B cell (primary cell): Measurements from ENCODE around the gene SEMA4C. TPM values are rescaled to one million over a fixed set of nuclear protein-coding genes. Genes with fewer than 3 reads are reported as not detected.

ENCODE experiments used
- ATAC-seq: fragments of 200-7000 bp; cut with Tn5 transposase; one replicate; pipeline ENCODE4 v1.10.0; 2021; ENCODE audit warnings: low read depth, mild to moderate bottlenecking, moderate number of reproducible peaks, moderate library complexity
- CTCF ChIA-PET: fragments of 350-600 bp; sonication (Branson Sonifier 250); formaldehyde crosslinking; loops from one replicate; lab custom pipeline; 2021; ENCODE audit warnings: antibody characterized with exemption, inconsistent platforms; lab: Charles Lee
- POLR2A ChIA-PET: fragments of 350-600 bp; sonication (Branson Sonifier 250); formaldehyde crosslinking; loops from one replicate; lab custom pipeline; 2021; ENCODE audit warnings: antibody characterized with exemption; lab: Charles Lee
- DNase-seq: peaks from one replicate; pipeline ENCODE4 v3.0.0; 2013
- H2AFZ ChIP-seq: 2 replicates; pipeline ENCODE4 v1.6.1; 2012; ENCODE audit warnings: mild to moderate bottlenecking, low read depth, low read length; ENCODE audit not compliant: insufficient read depth, poor library complexity, severe bottlenecking
- H3K27ac ChIP-seq, 2 donors: 1 replicate in 1 of 2; 2 replicates in 1 of 2; pipeline ENCODE4 v1.5.1; 2012 to 2013; ENCODE audit warnings: low read length in 2 of 2, mild to moderate bottlenecking in 2 of 2, moderate library complexity in 1 of 2
- H3K27me3 ChIP-seq, 4 experiments: fragments of 200-600 bp in 1 of 4; sonication (generic) in 1 of 4; replicated peaks in 1 of 4; 1 replicate in 2 of 4; 2 replicates in 2 of 4; pipeline versions ENCODE4 v1.6.1 to v1.7.0; 2013 to 2016; ENCODE audit warnings: low read length in 3 of 4, mild to moderate bottlenecking in 2 of 4, mixed read lengths in 1 of 4, moderate library complexity in 1 of 4; ENCODE audit not compliant: insufficient read depth in 4 of 4, control insufficient read depth in 3 of 4; ENCODE audit errors: control extremely low read depth in 1 of 4
- H3K36me3 ChIP-seq, 2 experiments: replicated peaks in 1 of 2; 1 replicate in 1 of 2; 2 replicates in 1 of 2; pipeline versions ENCODE4 v1.6.1 to v1.7.1; 2013; ENCODE audit warnings: low read length in 1 of 2; ENCODE audit not compliant: insufficient read depth in 2 of 2, control insufficient read depth in 1 of 2; ENCODE audit errors: control extremely low read depth in 1 of 2, extremely low read depth in 1 of 2
- H3K4me1 ChIP-seq, 2 donors: fragments of 200-600 bp in 1 of 2; sonication (generic) in 1 of 2; 1 replicate in 1 of 2; 2 replicates in 1 of 2; pipeline versions ENCODE4 v1.5.1 to v1.6.1; 2013 to 2017; ENCODE audit warnings: low read length in 2 of 2; ENCODE audit not compliant: control insufficient read depth in 2 of 2, insufficient read depth in 2 of 2
- H3K4me2 ChIP-seq: replicated peaks from 2 replicates; pipeline ENCODE3; 2012; ENCODE audit warnings: mild to moderate bottlenecking, low read depth, low read length; ENCODE audit not compliant: poor library complexity, severe bottlenecking
- H3K4me3 ChIP-seq, 5 experiments: fragments of 200-600 bp in 1 of 5; sonication (generic) in 1 of 5; 1 replicate in 3 of 5; 2 replicates in 2 of 5; pipeline versions ENCODE4 v1.5.1 to v1.7.0; 2011 to 2016; ENCODE audit warnings: low read length in 4 of 5, mild to moderate bottlenecking in 4 of 5, low read depth in 2 of 5, control low read depth in 1 of 5, moderate library complexity in 1 of 5; ENCODE audit not compliant: insufficient read depth in 1 of 5; ENCODE audit errors: control extremely low read depth in 1 of 5, extremely low read depth in 1 of 5
- H3K79me2 ChIP-seq: fragments of 200-600 bp; sonication (generic); one replicate; pipeline ENCODE4 v1.6.0; 2016; ENCODE audit warnings: low read length; ENCODE audit not compliant: control insufficient read depth, insufficient read depth
- H3K9ac ChIP-seq: fragments of 200-600 bp; sonication (generic); 2 replicates; pipeline ENCODE4 v1.6.1; 2017; ENCODE audit warnings: mild to moderate bottlenecking, low read length, moderate library complexity
- H3K9me3 ChIP-seq, 3 donors: one replicate each; pipeline versions ENCODE4 v1.6.1 to v1.7.1; 2013; ENCODE audit warnings: low read length in 2 of 3; ENCODE audit not compliant: control insufficient read depth in 2 of 3, insufficient read depth in 1 of 3; ENCODE audit errors: control extremely low read depth in 1 of 3
- H4K20me1 ChIP-seq: 2 replicates; pipeline ENCODE4 v1.6.0; 2012; ENCODE audit warnings: mild to moderate bottlenecking, low read length; ENCODE audit not compliant: insufficient read depth, control insufficient read depth, poor library complexity, severe bottlenecking
- H3K27ac Mint-ChIP-seq: one replicate; pipeline ENCODE4 v1.8.0; 2021; ENCODE audit warnings: mixed read lengths
- H3K27me3 Mint-ChIP-seq: one replicate; pipeline ENCODE4 v1.8.0; 2021; ENCODE audit warnings: mixed read lengths
- H3K4me1 Mint-ChIP-seq: one replicate; pipeline ENCODE4 v1.8.0; 2021; ENCODE audit warnings: mixed read lengths
- H3K4me3 Mint-ChIP-seq: one replicate; pipeline ENCODE4 v1.8.0; 2021; ENCODE audit warnings: mixed read lengths
- H3K9me3 Mint-ChIP-seq: one replicate; pipeline ENCODE4 v1.8.0; 2022; ENCODE audit warnings: mixed read lengths; ENCODE audit not compliant: insufficient read depth
- EZH2 ChIP-seq: IDR thresholded peaks from 2 replicates; pipeline ENCODE4 v1.6.1; 2012; ENCODE audit warnings: borderline replicate concordance, low read depth, mild to moderate bottlenecking, moderate library complexity, low read length; ENCODE audit not compliant: insufficient read depth, poor library complexity, severe bottlenecking
- whole genome bisulfite sequencing: methylation state at CpG from one replicate; pipeline ENCODE4 v1.1.5; 2013; ENCODE audit warnings: missing lambda C conversion rate; ENCODE audit not compliant: insufficient coverage; 5-methylcytosine and 5-hydroxymethylcytosine counted together
- intact Hi-C: fragments of 100-400 bp; cut with micrococcal nuclease; formaldehyde crosslinking; loops from one replicate; pipeline ENCODE4 v1.10.0; 2022
- polyA plus RNA-seq: library from polyadenylated mRNA; depleted of rRNA; stranded (reverse); fragments of >200 nt; gene quantifications from 2 replicates; pipeline ENCODE4 v1.2.3, GENCODE V29; 2012
- total RNA-seq, 2 donors: library from RNA; stranded (reverse); fragments of 120-200 nt in 1 of 2; gene quantifications; 1 replicate in 1 of 2; 2 replicates in 1 of 2; pipeline versions ENCODE4 v1.2.3 to v1.2.4, GENCODE V29; 2013 to 2022
- TF ChIP-seq, protein P1 (sequence below): fragments of 200-600 bp; IDR thresholded peaks from one replicate; pipeline ENCODE4 v1.8.0; 2022; ENCODE audit warnings: antibody characterized with exemption, mild to moderate bottlenecking

The SEMA4C gene
- total and polyA plus RNA-seq, 2 donors (not counting 1 experiment from before 2014, with no cell fraction given) = 0.28 to 0.94 TPM

DNA sequence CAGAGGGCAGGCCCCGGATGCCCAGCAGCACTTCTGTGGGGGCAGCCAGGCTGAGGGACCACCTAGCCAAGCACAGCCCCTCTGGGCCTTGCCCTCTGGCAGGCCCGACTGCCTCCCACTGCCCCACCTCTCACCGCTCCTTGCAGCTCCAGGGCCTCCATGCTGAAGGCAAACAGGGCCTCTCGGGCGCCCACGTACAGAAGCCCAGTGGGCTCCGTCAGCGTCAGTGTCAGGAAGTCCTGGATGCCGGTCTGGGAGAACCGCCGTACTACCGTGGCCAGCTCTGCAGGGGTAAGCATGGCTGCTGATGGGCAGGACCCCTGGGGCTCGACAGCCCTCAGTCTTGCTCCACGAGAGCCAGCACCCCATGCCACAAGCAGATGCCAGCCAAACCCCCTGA lies 3.7 kb downstream of the SEMA4C start:
- H3K79me2 ChIP-seq = no peaks in the 10 kb centered on the region
- no peak overlapping the region for H3K4me2 ChIP-seq
- H4K20me1 ChIP-seq = no peaks in the 10 kb centered on the region
- peaks cover 25% of the 10 kb centered on the region for H3K4me1 Mint-ChIP-seq
- H3K27ac ChIP-seq = no peak overlapping the region
- WGBS = 93% methylated on average over 12 of the region's 14 CpGs
- intact Hi-C loops = no loop called here
- no peak overlapping the region for H3K27ac Mint-ChIP-seq
- H3K27me3 ChIP-seq = peaks cover 0 to 39% (median 13%) of the 10 kb centered on the region in 4 experiments
- H3K9me3 ChIP-seq = peaks cover 0 to 14% (median 0%) of the 10 kb centered on the region in 3 donors
- TF ChIP-seq EZH2 = no peak
- TF ChIP-seq, protein P1, sequence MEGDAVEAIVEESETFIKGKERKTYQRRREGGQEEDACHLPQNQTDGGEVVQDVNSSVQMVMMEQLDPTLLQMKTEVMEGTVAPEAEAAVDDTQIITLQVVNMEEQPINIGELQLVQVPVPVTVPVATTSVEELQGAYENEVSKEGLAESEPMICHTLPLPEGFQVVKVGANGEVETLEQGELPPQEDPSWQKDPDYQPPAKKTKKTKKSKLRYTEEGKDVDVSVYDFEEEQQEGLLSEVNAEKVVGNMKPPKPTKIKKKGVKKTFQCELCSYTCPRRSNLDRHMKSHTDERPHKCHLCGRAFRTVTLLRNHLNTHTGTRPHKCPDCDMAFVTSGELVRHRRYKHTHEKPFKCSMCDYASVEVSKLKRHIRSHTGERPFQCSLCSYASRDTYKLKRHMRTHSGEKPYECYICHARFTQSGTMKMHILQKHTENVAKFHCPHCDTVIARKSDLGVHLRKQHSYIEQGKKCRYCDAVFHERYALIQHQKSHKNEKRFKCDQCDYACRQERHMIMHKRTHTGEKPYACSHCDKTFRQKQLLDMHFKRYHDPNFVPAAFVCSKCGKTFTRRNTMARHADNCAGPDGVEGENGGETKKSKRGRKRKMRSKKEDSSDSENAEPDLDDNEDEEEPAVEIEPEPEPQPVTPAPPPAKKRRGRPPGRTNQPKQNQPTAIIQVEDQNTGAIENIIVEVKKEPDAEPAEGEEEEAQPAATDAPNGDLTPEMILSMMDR = no peak
- H2AFZ ChIP-seq = no peak overlapping the region
- H3K9me3 Mint-ChIP-seq = no peaks in the 10 kb centered on the region
- DNase-seq = no peak
- H3K4me3 ChIP-seq = no peak overlapping the region
- no peak for ATAC-seq
- H3K36me3 ChIP-seq = no peaks in the 10 kb centered on the region
- CTCF ChIA-PET = no interaction called here
- H3K4me3 Mint-ChIP-seq = no peak overlapping the region
- H3K4me1 ChIP-seq = peaks cover 27 to 33% of the 10 kb centered on the region in 2 donors
- no peak overlapping the region for H3K9ac ChIP-seq
- H3K27me3 Mint-ChIP-seq = peaks cover 28% of the 10 kb centered on the region
- POLR2A ChIA-PET = no interaction called here

DNA sequence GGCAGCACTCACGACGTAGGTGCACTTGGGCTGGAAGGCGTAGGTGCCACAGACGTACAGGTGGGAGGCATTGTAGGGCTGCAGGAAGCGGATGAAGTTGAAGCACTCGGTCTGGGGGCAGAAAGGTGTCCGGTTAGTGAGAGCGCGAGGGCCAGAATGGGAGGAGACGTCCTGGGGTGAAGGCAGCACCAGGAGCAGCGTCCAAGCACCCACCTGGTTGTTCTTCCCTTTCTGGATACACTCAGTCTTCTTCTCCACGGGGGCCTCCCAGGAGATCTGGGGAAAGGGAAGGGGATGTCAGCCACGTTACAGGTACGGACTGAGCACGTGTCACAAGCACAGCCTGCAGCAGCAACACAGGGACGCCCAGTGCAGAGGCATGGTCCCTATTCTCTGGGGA lies 4.2 kb downstream of the SEMA4C start:
- DNase-seq (no peak), ATAC-seq (no peak)
- peaks cover 24 to 30% of the 10 kb centered on the region in 2 donors for H3K4me1 ChIP-seq
- peaks cover 0 to 34% (median 12%) of the 10 kb centered on the region in 4 experiments for H3K27me3 ChIP-seq
- H3K27ac ChIP-seq = no peak overlapping the region
- H3K9me3 Mint-ChIP-seq = no peaks in the 10 kb centered on the region
- no peak overlapping the region for H3K4me2 ChIP-seq
- no peaks in the 10 kb centered on the region for H4K20me1 ChIP-seq
- H3K4me3 Mint-ChIP-seq = no peak overlapping the region
- no peak overlapping the region for H3K9ac ChIP-seq
- CTCF ChIA-PET = no interaction called here
- H3K27ac Mint-ChIP-seq = no peak overlapping the region
- peaks cover 24% of the 10 kb centered on the region for H3K27me3 Mint-ChIP-seq
- H3K9me3 ChIP-seq = peaks cover 0 to 14% (median 0%) of the 10 kb centered on the region in 3 donors
- intact Hi-C loops = no loop called here
- TF ChIP-seq EZH2 = no peak
- TF ChIP-seq, protein P1 = no peak
- no peaks in the 10 kb centered on the region for H3K79me2 ChIP-seq
- H2AFZ ChIP-seq = no peak overlapping the region
- 98% methylated on average over 7 of the region's 16 CpGs for WGBS
- POLR2A ChIA-PET = no interaction called here
- H3K36me3 ChIP-seq = no peaks in the 10 kb centered on the region
- H3K4me1 Mint-ChIP-seq = peaks cover 20% of the 10 kb centered on the region
- H3K4me3 ChIP-seq = no peak overlapping the region
